SK-N-MC (cell line): ENCODE data around the gene MACROD2.

ENCODE experiments used
- DNase-seq: peaks from one replicate; pipeline ENCODE4 v3.0.0-alpha.2; 2011; ENCODE audit warnings: low read depth, low spot score
- H3K27ac ChIP-seq: fragments of 200-600 bp; sonication (generic); 2 replicates; pipeline ENCODE4 v1.5.1; 2016; ENCODE audit warnings: mixed run types
- H3K36me3 ChIP-seq: fragments of 200-600 bp; sonication (generic); 2 replicates; pipeline ENCODE4 v1.6.1; 2017; ENCODE audit warnings: antibody characterized with exemption, low read length, mixed read lengths; ENCODE audit not compliant: insufficient read depth
- H3K4me3 ChIP-seq: fragments of 200-600 bp; sonication (generic); 2 replicates; pipeline ENCODE4 v1.5.1; 2016
- H3K9ac ChIP-seq: fragments of 200-600 bp; sonication (generic); 2 replicates; pipeline ENCODE4 v1.8.0; 2017; ENCODE audit warnings: mixed run types, mixed read lengths; ENCODE audit not compliant: insufficient read length
- H3K9me3 ChIP-seq: fragments of 200-600 bp; sonication (generic); 2 replicates; pipeline ENCODE4 v1.6.1; 2017; ENCODE audit warnings: low read depth, mild to moderate bottlenecking, antibody characterized with exemption, low read length, moderate library complexity, mixed read lengths
- EZH2 ChIP-seq: fragments of 200-600 bp; sonication (generic); IDR thresholded peaks from one replicate; pipeline ENCODE4 v1.6.1; 2017; ENCODE audit warnings: antibody characterized with exemption
- FOXP2 ChIP-seq: optimal IDR thresholded peaks from 2 replicates; pipeline ENCODE3; 2011; ENCODE audit warnings: mild to moderate bottlenecking, moderate library complexity; ENCODE audit not compliant: insufficient read depth; ENCODE audit errors: extremely low read length, control extremely low read depth
- POLR2AphosphoS5 ChIP-seq: IDR thresholded peaks from 2 replicates; pipeline ENCODE4 v1.6.1; 2012; ENCODE audit warnings: mild to moderate bottlenecking, low read depth, low read length, borderline replicate concordance

Gene MACROD2

DNA sequence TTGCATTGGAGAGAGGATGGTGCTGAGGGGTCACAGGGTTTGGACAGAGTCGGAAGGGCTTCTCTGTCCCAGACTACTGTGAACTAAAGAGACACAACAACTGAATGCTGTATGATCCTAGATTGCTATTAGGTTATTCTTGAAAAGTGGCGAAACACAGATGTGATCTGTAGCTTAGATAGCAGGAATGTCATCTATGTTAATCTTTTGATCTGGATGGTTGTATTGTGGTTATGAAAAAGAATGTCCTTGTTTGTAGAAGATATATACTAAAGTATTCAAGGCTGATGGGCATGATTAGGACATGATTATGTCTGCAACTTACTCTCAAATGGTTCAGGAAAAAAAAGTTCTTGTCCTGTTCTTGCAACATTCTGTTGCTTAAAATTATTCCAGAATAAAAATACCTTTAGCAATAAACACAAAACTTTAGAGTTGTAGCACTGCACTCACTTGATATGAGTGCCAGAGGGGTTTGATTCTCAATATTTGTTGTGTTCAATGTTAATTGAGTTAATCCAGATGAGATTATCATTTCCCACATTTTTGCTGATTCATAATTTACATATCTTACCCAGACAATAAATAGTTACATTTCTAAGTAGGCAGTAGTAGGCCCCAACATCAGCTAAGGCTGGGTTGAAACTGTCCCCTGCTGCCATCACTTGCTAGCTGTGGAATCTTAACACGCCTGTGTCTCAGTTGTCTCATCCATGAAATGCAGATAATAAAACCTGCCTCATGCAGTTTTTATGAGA lies 1932.8 kb downstream of the MACROD2 start:
- Histone ChIP-seq H3K36me3 (no peaks in the 10 kb centered on the region), H3K9me3 (no peaks in the 10 kb centered on the region), H3K27ac (no peak overlapping the region), H3K9ac (no peak overlapping the region), H3K4me3 (no peak overlapping the region)
- TF ChIP-seq EZH2 (no peak), FOXP2 (no peak), POLR2AphosphoS5 (no peak)
- DNase-seq, result no peak

DNA sequence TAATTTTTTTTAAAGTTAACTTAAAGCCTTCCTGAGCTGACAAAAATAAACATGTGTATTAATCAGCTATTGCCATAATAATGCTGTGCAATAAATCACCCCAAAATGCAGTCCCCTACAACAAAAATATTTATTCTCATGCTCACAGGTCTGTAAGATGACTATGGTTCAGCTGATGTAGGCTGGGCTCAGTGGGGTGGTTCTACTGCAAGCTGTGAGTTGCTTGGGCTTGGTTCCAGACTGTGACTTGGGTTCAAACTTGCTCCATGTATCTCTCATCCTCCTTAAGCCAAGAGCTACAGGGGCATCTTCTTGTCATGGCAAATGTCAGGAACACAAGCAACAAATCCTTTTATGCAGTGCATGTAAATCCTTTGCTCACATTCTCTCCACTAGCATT lies 1933.6 kb downstream of the MACROD2 start:
- no peak for DNase-seq
- Histone ChIP-seq H3K9me3 (no peaks in the 10 kb centered on the region), H3K4me3 (no peak overlapping the region), H3K27ac (no peak overlapping the region), H3K36me3 (no peaks in the 10 kb centered on the region), H3K9ac (no peak overlapping the region)
- TF ChIP-seq FOXP2, result no peak
- TF ChIP-seq EZH2, result no peak
- no peak for TF ChIP-seq POLR2AphosphoS5

DNA sequence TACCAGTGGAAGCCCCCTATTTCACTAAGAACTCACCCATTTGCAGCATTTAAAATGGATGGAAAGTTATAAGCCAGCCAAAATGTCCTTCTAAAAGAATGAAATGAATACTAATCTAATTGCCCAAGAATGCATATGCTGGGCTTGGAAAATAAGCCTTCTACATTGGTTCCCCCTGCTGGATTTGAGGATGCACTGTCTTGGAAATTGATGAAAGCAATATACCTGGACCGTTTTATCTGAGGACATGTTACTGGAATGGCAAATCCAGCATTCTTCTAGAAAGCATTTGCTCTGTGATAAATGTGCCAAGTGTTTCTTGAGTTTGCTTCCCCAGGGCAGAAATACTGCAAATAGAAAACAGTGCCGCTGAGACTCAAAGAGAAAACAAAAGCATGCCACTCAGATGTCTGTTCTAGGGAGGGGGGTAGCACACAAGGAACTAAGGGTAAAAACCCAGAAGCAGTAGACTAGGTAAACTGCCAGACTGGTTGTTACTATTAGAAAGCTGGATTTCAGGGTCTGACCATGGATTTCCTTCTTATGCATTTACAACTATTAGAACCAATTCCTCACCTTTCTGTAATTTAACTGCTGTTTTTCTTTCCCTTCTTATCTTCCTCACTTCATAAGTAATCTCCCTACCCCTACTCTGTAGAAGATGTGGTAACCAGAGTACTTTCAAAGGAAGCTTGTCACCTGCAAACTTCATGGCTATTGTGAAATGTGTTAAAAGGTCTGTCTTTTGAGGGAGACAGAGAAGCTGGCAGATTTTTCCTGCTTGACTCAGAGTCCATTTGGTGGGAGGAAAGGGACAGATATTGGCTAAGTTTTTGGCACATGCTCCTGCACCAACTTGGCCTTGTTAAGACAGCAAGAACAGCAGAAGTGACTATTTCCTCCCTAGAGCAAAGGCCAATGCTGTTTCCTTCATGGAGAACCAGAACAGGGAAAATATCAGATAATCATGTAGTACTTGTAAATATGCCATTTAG lies 1935.3 kb downstream of the MACROD2 start:
- no peak for TF ChIP-seq POLR2AphosphoS5
- TF ChIP-seq FOXP2, result no peak
- no peak for TF ChIP-seq EZH2
- H3K4me3 ChIP-seq, result peak overlapping the region; percentile 42; the same call in 1 of the 2 replicates
- no peak overlapping the region for H3K9ac ChIP-seq
- no peaks in the 10 kb centered on the region for H3K9me3 ChIP-seq
- peak overlapping the region; percentile 76 for H3K27ac ChIP-seq
- no peaks in the 10 kb centered on the region for H3K36me3 ChIP-seq
- no peak for DNase-seq

DNA sequence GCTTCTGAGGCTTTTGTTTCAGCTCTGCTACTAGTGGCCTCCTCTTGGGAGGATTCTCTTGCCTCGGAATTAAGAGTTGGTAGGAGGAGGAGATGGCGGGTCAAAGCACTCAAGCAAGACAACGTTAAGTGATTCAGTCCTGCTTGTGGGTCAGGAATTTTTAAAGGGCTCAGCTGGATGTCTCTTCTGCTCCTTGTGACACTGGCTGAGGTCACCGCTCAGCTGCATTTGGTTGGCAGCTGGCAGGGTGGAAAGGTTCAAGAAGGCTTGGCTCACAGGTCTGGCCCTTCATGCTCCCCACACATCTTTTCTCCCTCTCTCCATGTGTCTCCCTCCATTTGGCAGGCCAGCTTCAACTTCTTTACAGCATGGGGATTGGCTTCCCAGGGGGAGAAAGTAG lies 1936.6 kb downstream of the MACROD2 start:
- Histone ChIP-seq H3K4me3 (no peak overlapping the region), H3K9me3 (no peaks in the 10 kb centered on the region), H3K9ac (no peak overlapping the region), H3K27ac (no peak overlapping the region), H3K36me3 (no peaks in the 10 kb centered on the region)
- TF ChIP-seq POLR2AphosphoS5 (no peak), EZH2 (no peak), FOXP2 (no peak)
- DNase-seq, result no peak

DNA sequence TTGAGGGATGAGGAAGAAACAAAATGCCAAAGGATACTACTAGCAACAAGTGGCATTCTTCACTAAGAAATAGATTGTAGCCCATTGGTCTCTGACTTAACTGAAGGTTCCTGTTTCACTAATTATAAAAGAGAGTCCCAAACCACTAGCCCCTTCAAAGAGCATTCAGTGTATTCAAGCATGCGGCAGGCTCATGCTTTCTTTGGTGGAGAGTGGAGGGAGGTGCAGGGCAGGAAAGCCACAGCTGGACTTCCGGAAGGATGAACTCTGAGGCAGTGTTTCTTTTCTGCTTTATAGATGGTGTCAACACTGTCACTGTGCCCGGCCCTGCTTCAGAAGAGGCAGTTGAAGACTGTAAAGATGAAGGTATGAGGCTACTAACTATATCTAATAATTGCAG lies 1941.9 kb downstream of the MACROD2 start:
- Histone ChIP-seq H3K9me3 (0 out of 2 replicates have a peak, but pooled peaks cover 3% of the 10 kb centered on the region), H3K4me3 (no peak overlapping the region), H3K36me3 (no peaks in the 10 kb centered on the region), H3K27ac (no peak overlapping the region), H3K9ac (no peak overlapping the region)
- DNase-seq, result no peak
- TF ChIP-seq EZH2 (no peak), FOXP2 (no peak), POLR2AphosphoS5 (no peak)

DNA sequence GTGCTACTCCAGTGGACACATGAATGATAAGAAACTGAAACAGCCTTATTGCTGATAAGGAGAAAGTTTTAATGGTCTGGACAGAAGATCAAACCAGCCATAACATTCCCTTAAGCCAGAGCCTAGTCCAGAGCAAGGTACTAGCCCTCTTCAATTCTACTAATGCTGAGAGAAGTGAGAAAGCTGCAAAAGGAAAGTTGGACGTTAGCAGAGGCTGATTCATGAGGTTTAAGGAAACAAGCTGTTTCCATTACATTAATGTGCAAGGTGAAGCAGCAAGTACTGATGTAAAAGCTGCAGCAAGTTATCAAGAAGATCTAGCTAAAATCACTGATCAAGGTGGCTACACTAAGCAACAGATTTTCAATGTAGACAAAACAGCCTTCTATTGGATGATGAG lies 1943.5 kb downstream of the MACROD2 start:
- H3K4me3 ChIP-seq, result no peak overlapping the region
- H3K9ac ChIP-seq, result no peak overlapping the region
- no peak for DNase-seq
- no peak overlapping the region for H3K27ac ChIP-seq
- H3K9me3 ChIP-seq, result 0 out of 2 replicates have a peak, but pooled peaks cover 3% of the 10 kb centered on the region
- no peaks in the 10 kb centered on the region for H3K36me3 ChIP-seq
- TF ChIP-seq FOXP2 (no peak), POLR2AphosphoS5 (no peak), EZH2 (no peak)

DNA sequence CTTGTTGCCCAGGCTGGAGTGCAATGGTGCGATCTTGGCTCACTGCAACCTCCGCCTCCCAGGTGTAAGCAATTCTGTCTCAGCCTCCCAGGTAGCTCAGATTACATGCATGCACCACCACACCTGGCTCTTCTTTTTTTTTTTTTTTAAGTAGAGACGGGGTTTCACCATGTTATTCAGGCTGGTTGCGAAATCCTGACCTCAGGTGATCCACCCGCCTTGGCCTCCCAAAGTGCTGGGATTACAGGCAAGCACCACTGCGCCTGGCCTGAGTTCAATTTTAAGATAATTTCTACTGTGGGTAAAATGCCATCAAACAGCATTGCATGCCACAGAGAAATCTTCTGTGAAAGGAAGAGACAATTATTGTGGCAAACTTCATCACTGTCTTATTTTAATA lies 1944.8 kb downstream of the MACROD2 start:
- Histone ChIP-seq H3K9ac (no peak overlapping the region), H3K9me3 (0 out of 2 replicates have a peak, but pooled peaks cover 3% of the 10 kb centered on the region), H3K27ac (no peak overlapping the region), H3K36me3 (no peaks in the 10 kb centered on the region), H3K4me3 (no peak overlapping the region)
- TF ChIP-seq FOXP2 (no peak), EZH2 (no peak), POLR2AphosphoS5 (no peak)
- DNase-seq, result no peak

DNA sequence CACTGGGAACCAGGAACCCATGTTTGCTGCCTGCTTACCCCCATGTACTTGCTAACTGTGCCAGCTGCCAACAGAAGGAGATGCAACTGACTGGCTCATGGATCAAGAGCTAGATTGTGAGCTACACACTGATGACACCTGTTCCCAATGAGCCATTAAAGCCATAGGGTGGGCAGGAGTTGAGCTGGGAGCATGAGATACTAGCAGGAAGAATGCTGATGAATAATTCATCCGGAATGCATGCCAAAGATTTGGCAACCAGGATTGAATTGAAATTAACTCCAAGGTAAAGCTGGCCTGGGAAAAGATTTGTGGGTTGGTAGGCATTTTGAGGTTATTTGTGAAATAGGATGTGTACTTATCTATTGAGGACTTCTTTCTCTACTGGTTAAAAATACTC lies 1946.8 kb downstream of the MACROD2 start:
- Histone ChIP-seq H3K36me3 (no peaks in the 10 kb centered on the region), H3K9me3 (0 out of 2 replicates have a peak, but pooled peaks cover 3% of the 10 kb centered on the region), H3K27ac (no peak overlapping the region), H3K9ac (no peak overlapping the region), H3K4me3 (no peak overlapping the region)
- TF ChIP-seq POLR2AphosphoS5 (no peak), FOXP2 (no peak), EZH2 (no peak)
- DNase-seq, result peak; percentile 24
